Measurements from ENCODE around the gene APIP. TPM values are rescaled to one million over a fixed set of nuclear protein-coding genes. Genes with fewer than 3 reads are reported as not detected.

Gene APIP
- total and polyA plus RNA-seq, 10 of the 15 experiments (the other 5 are each of a cell fraction or from before 2014, with no cell fraction given) = 26.8 to 87.1 (median 52.8) TPM

DNA sequence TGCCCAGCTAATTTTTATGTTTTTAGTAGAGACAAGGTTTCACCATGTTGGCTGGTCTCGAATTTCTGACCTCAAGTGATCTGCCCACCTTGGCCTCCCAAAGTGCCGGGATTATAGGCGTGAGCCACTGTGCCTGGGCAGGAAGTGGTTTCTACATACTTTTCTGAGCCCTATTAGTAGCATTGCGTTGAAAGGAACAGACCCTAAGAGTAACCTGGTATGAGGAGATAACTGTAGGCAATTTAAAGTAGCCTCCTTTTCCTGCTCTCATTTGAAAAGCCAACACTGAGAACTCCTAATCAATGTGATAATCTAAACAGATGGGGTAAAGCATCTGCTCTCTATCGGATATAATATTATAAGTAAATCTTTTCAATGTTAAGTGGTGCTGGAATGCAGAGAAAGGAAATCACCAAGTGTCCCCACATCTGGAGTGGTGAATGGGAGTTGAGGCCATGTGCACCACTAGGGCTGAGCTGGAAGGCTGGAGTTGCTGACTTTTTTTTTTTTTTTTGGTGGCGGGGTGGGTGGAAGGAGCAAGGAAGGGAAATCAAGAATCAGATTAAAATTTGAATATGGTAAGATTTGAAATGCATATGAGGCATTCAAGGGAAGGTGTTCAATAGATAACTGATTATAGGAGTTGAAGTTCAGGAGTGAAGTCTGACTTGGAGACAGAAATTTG is 20.9 kb upstream of the APIP start (continued):
- no peak for TF ChIP-seq SPI1 (IDR thresholded peaks at IDR 0.05; ENCODE audit: borderline replicate concordance, insufficient read depth, low read depth, low read length)

DNA sequence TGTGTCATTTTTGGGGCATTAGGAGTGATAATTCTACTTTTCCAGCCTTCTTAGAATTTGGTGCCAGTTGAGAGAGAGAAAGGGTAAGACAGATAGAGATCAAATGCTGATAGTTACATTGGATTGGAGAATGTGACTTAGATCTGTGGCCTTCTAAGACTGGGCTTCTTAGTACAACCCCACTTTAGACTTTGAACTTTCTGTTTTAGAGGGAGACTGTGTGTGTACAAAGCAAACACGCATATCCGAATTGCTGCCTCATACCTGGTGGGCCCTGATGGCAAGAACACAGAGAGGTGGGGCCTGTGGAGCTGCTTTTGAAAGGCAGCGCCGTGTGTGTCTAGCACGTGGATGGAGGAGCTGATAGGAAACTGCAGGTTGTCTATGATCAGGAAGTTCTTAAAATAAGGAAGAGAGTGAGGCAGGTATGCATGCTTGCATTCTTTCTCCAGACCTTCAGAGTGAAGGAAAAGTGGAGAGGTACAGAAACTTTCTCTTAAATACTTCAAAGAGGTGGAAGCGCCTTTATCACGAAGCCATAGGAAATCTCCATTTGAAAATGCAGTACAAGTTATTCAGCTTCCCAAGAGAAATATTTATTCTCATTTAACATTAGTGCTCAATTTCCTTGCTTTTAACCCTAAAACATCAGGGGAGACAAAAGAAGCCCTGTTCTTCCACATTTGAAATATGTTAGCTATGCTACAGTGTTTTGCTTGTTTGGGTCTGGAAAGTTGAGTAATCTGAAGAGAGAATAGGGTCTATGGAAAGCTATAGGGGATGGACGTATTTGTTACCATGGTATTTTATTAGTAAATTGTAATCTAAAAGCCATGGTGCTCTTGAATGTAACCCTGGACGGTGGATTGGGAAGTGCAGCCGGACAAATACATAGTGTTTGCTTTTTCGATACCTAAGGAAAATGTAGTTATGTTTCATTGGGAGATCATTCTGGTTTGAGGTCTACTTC is 13.9 kb upstream of the APIP start:
- Histone ChIP-seq H3K36me3 (ENCODE audit: control insufficient read depth in 2 of 2, insufficient read depth in 2 of 2, low read length in 1 of 2) (no peaks in the 10 kb centered on the region; a peak in 1 of 4 replicates), H3K9ac (ENCODE audit: control insufficient read depth, insufficient read depth, low read length) (no peak overlapping the region), H3K27ac (ENCODE audit: control insufficient read depth, insufficient read depth) (no peak overlapping the region), H3K79me2 (ENCODE audit: control insufficient read depth, insufficient read depth, low read length) (peaks cover 2% of the 10 kb centered on the region; the same call in 1 of the 2 replicates), H2AFZ (ENCODE audit: control insufficient read depth, low read depth, low read length) (no peak overlapping the region), H3K4me2 (ENCODE audit: control insufficient read depth, insufficient read depth) (no peak overlapping the region), H3K4me1 (ENCODE audit: control insufficient read depth, insufficient read depth, low read length) (0 out of 2 replicates have a peak, but pooled peaks cover 2% of the 10 kb centered on the region), H3K4me3 (no peak overlapping the region), H3K27me3 (replicated peaks in 1 of 2; ENCODE audit: control insufficient read depth in 2 of 2, insufficient read depth in 2 of 2, low read length in 1 of 2) (no peaks in the 10 kb centered on the region), H3K9me3 (replicated peaks; ENCODE audit: control insufficient read depth, insufficient read depth, low read length) (no peaks in the 10 kb centered on the region), H4K20me1 (ENCODE audit: control insufficient read depth, insufficient read depth) (no peaks in the 10 kb centered on the region)
- FAIRE-seq (no peak), ATAC-seq (no peak), DNase-seq (ENCODE audit: low read depth, low spot score) (no peak)
- 97% methylated on average over 11 of the region's 11 CpGs for WGBS (ENCODE audit: insufficient coverage, insufficient replicate concordance, low lambda C conversion rate, missing lambda C conversion rate)
- ChIA-PET POLR2A (interaction anchor here (1.3 kb wide), 1 partner anchor 58 kb away, joined by 3 read pairs; no protein-coding TSS in a partner anchor), CTCF (interaction anchor here (1.3 to 6.3 kb wide), 4 partner anchors 10 to 462 kb away, joined by 5 to 172 read pairs (median 6); no protein-coding TSS in a partner anchor), RAD21 (ENCODE audit: unreplicated experiment) (interaction anchor here (6.7 kb wide), 1 partner anchor 462 kb away, joined by 100 read pairs; no protein-coding TSS in a partner anchor), SMC1A (ENCODE audit: uncharacterized antibody, unreplicated experiment) (interaction anchor here (0.6 to 6.3 kb wide), 8 partner anchors 9 to 555 kb away, joined by 3 to 110 read pairs (median 4); no protein-coding TSS in a partner anchor)
- in situ Hi-C loops (cut with MboI) = no loop called here
- no TSS peak for BruUV-seq (replicated peaks)
- intact Hi-C loops (cut with micrococcal nuclease; ENCODE audit: unreplicated experiment) = loop anchor here (5.0 kb wide), 2 partner anchors 212 to 557 kb away; no protein-coding TSS in a partner anchor
- TF ChIP-seq, protein P1, sequence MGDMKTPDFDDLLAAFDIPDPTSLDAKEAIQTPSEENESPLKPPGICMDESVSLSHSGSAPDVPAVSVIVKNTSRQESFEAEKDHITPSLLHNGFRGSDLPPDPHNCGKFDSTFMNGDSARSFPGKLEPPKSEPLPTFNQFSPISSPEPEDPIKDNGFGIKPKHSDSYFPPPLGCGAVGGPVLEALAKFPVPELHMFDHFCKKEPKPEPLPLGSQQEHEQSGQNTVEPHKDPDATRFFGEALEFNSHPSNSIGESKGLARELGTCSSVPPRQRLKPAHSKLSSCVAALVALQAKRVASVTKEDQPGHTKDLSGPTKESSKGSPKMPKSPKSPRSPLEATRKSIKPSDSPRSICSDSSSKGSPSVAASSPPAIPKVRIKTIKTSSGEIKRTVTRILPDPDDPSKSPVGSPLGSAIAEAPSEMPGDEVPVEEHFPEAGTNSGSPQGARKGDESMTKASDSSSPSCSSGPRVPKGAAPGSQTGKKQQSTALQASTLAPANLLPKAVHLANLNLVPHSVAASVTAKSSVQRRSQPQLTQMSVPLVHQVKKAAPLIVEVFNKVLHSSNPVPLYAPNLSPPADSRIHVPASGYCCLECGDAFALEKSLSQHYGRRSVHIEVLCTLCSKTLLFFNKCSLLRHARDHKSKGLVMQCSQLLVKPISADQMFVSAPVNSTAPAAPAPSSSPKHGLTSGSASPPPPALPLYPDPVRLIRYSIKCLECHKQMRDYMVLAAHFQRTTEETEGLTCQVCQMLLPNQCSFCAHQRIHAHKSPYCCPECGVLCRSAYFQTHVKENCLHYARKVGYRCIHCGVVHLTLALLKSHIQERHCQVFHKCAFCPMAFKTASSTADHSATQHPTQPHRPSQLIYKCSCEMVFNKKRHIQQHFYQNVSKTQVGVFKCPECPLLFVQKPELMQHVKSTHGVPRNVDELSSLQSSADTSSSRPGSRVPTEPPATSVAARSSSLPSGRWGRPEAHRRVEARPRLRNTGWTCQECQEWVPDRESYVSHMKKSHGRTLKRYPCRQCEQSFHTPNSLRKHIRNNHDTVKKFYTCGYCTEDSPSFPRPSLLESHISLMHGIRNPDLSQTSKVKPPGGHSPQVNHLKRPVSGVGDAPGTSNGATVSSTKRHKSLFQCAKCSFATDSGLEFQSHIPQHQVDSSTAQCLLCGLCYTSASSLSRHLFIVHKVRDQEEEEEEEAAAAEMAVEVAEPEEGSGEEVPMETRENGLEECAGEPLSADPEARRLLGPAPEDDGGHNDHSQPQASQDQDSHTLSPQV (IDR thresholded peaks at IDR 0.05) = no peak
- TF ChIP-seq, protein P2, sequence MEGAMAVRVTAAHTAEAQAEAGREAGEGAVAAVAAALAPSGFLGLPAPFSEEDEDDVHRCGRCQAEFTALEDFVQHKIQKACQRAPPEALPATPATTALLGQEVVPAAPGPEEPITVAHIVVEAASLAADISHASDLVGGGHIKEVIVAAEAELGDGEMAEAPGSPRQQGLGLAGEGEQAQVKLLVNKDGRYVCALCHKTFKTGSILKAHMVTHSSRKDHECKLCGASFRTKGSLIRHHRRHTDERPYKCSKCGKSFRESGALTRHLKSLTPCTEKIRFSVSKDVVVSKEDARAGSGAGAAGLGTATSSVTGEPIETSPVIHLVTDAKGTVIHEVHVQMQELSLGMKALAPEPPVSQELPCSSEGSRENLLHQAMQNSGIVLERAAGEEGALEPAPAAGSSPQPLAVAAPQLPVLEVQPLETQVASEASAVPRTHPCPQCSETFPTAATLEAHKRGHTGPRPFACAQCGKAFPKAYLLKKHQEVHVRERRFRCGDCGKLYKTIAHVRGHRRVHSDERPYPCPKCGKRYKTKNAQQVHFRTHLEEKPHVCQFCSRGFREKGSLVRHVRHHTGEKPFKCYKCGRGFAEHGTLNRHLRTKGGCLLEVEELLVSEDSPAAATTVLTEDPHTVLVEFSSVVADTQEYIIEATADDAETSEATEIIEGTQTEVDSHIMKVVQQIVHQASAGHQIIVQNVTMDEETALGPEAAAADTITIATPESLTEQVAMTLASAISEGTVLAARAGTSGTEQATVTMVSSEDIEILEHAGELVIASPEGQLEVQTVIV (IDR thresholded peaks at IDR 0.05; ENCODE audit: borderline replicate concordance, partially characterized antibody) = no peak
- no peak for TF ChIP-seq GABPA (IDR thresholded peaks at IDR 0.05; ENCODE audit: low read depth)
- TF ChIP-seq, protein P3, sequence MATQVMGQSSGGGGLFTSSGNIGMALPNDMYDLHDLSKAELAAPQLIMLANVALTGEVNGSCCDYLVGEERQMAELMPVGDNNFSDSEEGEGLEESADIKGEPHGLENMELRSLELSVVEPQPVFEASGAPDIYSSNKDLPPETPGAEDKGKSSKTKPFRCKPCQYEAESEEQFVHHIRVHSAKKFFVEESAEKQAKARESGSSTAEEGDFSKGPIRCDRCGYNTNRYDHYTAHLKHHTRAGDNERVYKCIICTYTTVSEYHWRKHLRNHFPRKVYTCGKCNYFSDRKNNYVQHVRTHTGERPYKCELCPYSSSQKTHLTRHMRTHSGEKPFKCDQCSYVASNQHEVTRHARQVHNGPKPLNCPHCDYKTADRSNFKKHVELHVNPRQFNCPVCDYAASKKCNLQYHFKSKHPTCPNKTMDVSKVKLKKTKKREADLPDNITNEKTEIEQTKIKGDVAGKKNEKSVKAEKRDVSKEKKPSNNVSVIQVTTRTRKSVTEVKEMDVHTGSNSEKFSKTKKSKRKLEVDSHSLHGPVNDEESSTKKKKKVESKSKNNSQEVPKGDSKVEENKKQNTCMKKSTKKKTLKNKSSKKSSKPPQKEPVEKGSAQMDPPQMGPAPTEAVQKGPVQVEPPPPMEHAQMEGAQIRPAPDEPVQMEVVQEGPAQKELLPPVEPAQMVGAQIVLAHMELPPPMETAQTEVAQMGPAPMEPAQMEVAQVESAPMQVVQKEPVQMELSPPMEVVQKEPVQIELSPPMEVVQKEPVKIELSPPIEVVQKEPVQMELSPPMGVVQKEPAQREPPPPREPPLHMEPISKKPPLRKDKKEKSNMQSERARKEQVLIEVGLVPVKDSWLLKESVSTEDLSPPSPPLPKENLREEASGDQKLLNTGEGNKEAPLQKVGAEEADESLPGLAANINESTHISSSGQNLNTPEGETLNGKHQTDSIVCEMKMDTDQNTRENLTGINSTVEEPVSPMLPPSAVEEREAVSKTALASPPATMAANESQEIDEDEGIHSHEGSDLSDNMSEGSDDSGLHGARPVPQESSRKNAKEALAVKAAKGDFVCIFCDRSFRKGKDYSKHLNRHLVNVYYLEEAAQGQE (IDR thresholded peaks at IDR 0.05; ENCODE audit: low read depth, low read length) = no peak
- TF ChIP-seq ZZZ3 (IDR thresholded peaks at IDR 0.05; ENCODE audit: control insufficient read depth, insufficient read length, low read depth) = no peak
- no peak for TF ChIP-seq WRNIP1 (IDR thresholded peaks at IDR 0.05; ENCODE audit: borderline replicate concordance, low read depth, low read length)
